Vagina (tissue), 2 donors: Measurements from ENCODE around the gene LPCAT1.

Experiments used
- POLR2AphosphoS5 ChIP-seq, 2 donors: sonication (generic); formaldehyde crosslinking; IDR thresholded peaks; one replicate each; pipeline ENCODE4 v1.9.0; 2017; ENCODE audit warnings: antibody characterized with exemption in 2 of 2, mild to moderate bottlenecking in 2 of 2, low read depth in 1 of 2; ENCODE audit not compliant: insufficient read depth in 1 of 2
- TF ChIP-seq, protein P1 (sequence below), 3 experiments: fragments of 450-650 bp in 2 of 3; fragments of 200-600 bp in 1 of 3; sonication (generic) in 1 of 3; IDR thresholded peaks; one replicate each; pipeline ENCODE4 v1.5.1; 2017 to 2019; ENCODE audit warnings: antibody characterized with exemption in 3 of 3, mild to moderate bottlenecking in 2 of 3, moderate library complexity in 2 of 3

DNA sequence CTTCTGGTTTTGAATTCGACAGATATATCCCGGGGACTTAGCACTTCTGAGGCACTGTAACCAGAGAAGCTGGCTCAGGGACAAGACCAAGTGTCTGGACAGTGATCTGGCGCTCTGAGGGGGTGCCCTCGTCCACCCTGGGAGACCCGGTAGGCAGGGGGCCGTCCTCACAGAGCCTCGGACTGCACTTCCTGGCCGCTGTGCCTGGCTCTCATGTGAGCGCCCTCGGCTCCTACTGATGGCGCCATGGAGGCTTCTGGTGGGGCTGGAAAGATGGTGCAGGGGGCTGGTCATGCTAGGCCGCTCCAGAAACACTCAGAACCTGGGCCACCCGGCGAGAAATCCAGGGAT lies 59.7 kb downstream of the LPCAT1 start:
- TF ChIP-seq, protein P1, sequence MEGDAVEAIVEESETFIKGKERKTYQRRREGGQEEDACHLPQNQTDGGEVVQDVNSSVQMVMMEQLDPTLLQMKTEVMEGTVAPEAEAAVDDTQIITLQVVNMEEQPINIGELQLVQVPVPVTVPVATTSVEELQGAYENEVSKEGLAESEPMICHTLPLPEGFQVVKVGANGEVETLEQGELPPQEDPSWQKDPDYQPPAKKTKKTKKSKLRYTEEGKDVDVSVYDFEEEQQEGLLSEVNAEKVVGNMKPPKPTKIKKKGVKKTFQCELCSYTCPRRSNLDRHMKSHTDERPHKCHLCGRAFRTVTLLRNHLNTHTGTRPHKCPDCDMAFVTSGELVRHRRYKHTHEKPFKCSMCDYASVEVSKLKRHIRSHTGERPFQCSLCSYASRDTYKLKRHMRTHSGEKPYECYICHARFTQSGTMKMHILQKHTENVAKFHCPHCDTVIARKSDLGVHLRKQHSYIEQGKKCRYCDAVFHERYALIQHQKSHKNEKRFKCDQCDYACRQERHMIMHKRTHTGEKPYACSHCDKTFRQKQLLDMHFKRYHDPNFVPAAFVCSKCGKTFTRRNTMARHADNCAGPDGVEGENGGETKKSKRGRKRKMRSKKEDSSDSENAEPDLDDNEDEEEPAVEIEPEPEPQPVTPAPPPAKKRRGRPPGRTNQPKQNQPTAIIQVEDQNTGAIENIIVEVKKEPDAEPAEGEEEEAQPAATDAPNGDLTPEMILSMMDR (IDR thresholded peaks at IDR 0.05): no peak
- no peak for TF ChIP-seq POLR2AphosphoS5 (IDR thresholded peaks at IDR 0.05; ENCODE audit: insufficient read depth in 1 of 2, low read depth in 1 of 2)
